ENCODE measurements around the gene XIRP2. TPM values are rescaled to one million over a fixed set of nuclear protein-coding genes. Genes with fewer than 3 reads are reported as not detected.

Gene XIRP2
- total and polyA plus RNA-seq, 2 of the 8 experiments (the other 6 are each of a cell fraction or from before 2014, with no cell fraction given): 0.11 TPM; not detected in 1

- Histone ChIP-seq H3K27me3 (replicated peaks in 1 of 4; ENCODE audit: control insufficient read depth in 3 of 4, extremely low read depth in 1 of 4, insufficient read depth in 3 of 4, low read length in 3 of 4) (no peaks in the 10 kb centered on the region), H4K8ac (ENCODE audit: extremely low read depth, insufficient read depth, low read length) (no peak overlapping the region), H3K4ac (replicated peaks; ENCODE audit: insufficient read length, low read depth, low read length) (no peak overlapping the region), H3K9me3 (ENCODE audit: insufficient read depth in 2 of 2, low read depth in 1 of 2, low read length in 1 of 2) (no peaks in the 10 kb centered on the region), H3K4me3 (ENCODE audit: extremely low read depth in 1 of 4, insufficient read depth in 2 of 4, low read depth in 3 of 4, low read length in 4 of 4) (no peak overlapping the region), H3K18ac (ENCODE audit: extremely low read depth, low read length) (no peak overlapping the region), H2BK15ac (ENCODE audit: low read length) (no peak overlapping the region), H2BK12ac (ENCODE audit: low read depth, low read length) (no peak overlapping the region), H3K14ac (ENCODE audit: insufficient read length) (no peak overlapping the region), H3K56ac (replicated peaks; ENCODE audit: insufficient read length, low read depth, low read length) (no peak overlapping the region), H2AK5ac (ENCODE audit: low read depth, low read length) (no peak overlapping the region), H3K23me2 (ENCODE audit: low read depth, low read length) (no peaks in the 10 kb centered on the region), H3K79me1 (ENCODE audit: low read depth, low read length) (no peaks in the 10 kb centered on the region), H3K4me1 (replicated peaks in 1 of 4; ENCODE audit: control insufficient read depth in 3 of 4, insufficient read depth in 4 of 4, low read length in 3 of 4) (no peaks in the 10 kb centered on the region), H4K91ac (replicated peaks; ENCODE audit: insufficient read length, low read length) (no peak overlapping the region), H3K9ac (replicated peaks in 1 of 4; ENCODE audit: extremely low read depth in 1 of 4, low read depth in 3 of 4, low read length in 3 of 4) (no peak overlapping the region), H2AFZ (ENCODE audit: low read length) (no peak overlapping the region), H2BK20ac (ENCODE audit: low read length) (no peak overlapping the region), H3K27ac (ENCODE audit: low read depth, low read length) (no peak overlapping the region), H2BK120ac (replicated peaks; ENCODE audit: low read depth, low read length) (no peak overlapping the region), H3K79me2 (ENCODE audit: control insufficient read depth in 1 of 2, insufficient read depth in 2 of 2, low read length in 2 of 2) (no peaks in the 10 kb centered on the region), H2BK5ac (ENCODE audit: low read depth, low read length) (no peak overlapping the region), H3K23ac (ENCODE audit: insufficient read length) (no peak overlapping the region), H3K4me2 (ENCODE audit: insufficient read depth in 1 of 2, low read depth in 2 of 2, low read length in 2 of 2) (no peak overlapping the region), H4K5ac (ENCODE audit: insufficient read length, low read depth, low read length) (no peak overlapping the region), H3K36me3 (ENCODE audit: control insufficient read depth in 2 of 4, insufficient read depth in 4 of 4, low read length in 3 of 4) (no peaks in the 10 kb centered on the region), H4K20me1 (replicated peaks in 1 of 2; ENCODE audit: control insufficient read depth in 1 of 2, insufficient read depth in 2 of 2, low read length in 2 of 2) (no peaks in the 10 kb centered on the region)
- CTCF ChIA-PET (ENCODE audit: partially characterized antibody): interaction anchor here (0.5 kb wide), 1 partner anchor 1665 kb away, joined by 3 read pairs; no protein-coding TSS in a partner anchor
- POLR2A ChIA-PET (ENCODE audit: partially characterized antibody): no interaction called here
- no peak for DNase-seq (ENCODE audit: low read depth in 1 of 2, low spot score in 2 of 2)
- FAIRE-seq: no peak
- WGBS, 2 experiments (ENCODE audit: extremely low coverage in 1 of 2, insufficient coverage in 1 of 2, insufficient read length in 1 of 2, insufficient replicate concordance in 2 of 2, low coverage in 1 of 2, low lambda C conversion rate in 2 of 2, missing lambda C conversion rate in 1 of 2): 84% methylated on average over 3 of the region's 3 CpGs; no CpG with 5 or more reads in 1 of the 2 experiments
- TF ChIP-seq EGR1 (IDR thresholded peaks at IDR 0.05; ENCODE audit: borderline replicate concordance, low read depth, low read length): no peak
- TF ChIP-seq USF2 (IDR thresholded peaks at IDR 0.05; ENCODE audit: low read length): no peak
- no peak for TF ChIP-seq MAFK (IDR thresholded peaks at IDR 0.05; ENCODE audit: low read depth, low read length)
- TF ChIP-seq ATF3 (IDR thresholded peaks at IDR 0.05; ENCODE audit: insufficient read depth, low read depth, low read length): no peak
- TF ChIP-seq EZH2 (IDR thresholded peaks at IDR 0.05; ENCODE audit: low read depth, low read length, severe bottlenecking): no peak
- no peak for TF ChIP-seq MAX (IDR thresholded peaks at IDR 0.05)
- no peak for TF ChIP-seq TBP (IDR thresholded peaks at IDR 0.05; ENCODE audit: low read depth, low read length)
- TF ChIP-seq HDAC6 (IDR thresholded peaks at IDR 0.05; ENCODE audit: low read depth, low read length): no peak
- no peak for TF ChIP-seq CTCF (IDR thresholded peaks at IDR 0.05; ENCODE audit: control extremely low read depth in 1 of 3, insufficient read depth in 1 of 3, low read depth in 1 of 3, low read length in 3 of 3)
- TF ChIP-seq CHD2 (IDR thresholded peaks at IDR 0.05; ENCODE audit: low read length): no peak
These were observed 161.4 kb downstream of the XIRP2 start for GRCh38 chr2:167049659-167050058.

Measured in H1 (cell line).